ENCODE data around the gene DYSF. TPM values are rescaled to one million over a fixed set of nuclear protein-coding genes. Genes with fewer than 3 reads are reported as not detected.

The DYSF gene
- polyA plus RNA-seq, 1 of the 3 experiments (the other 2 are of a cell fraction), result 0.10 TPM

- Histone ChIP-seq H4K20me1 (ENCODE audit: insufficient read depth) (no peaks in the 10 kb centered on the region), H3K9me3 (no peaks in the 10 kb centered on the region), H3K36me3 (replicated peaks in 1 of 2; ENCODE audit: control insufficient read depth in 1 of 2, insufficient read depth in 2 of 2, low read length in 1 of 2) (no peaks in the 10 kb centered on the region), H2AFZ (ENCODE audit: low read depth) (no peak overlapping the region), H3K27me3 (ENCODE audit: insufficient read depth) (no peaks in the 10 kb centered on the region), H3K4me3 (ENCODE audit: low read depth in 2 of 2, low read length in 1 of 2) (no peak overlapping the region), H3K79me2 (ENCODE audit: insufficient read depth) (no peaks in the 10 kb centered on the region), H3F3A (replicated peaks; ENCODE audit: insufficient read depth) (no peaks in the 10 kb centered on the region), H3K4me1 (ENCODE audit: control insufficient read depth in 1 of 2, insufficient read depth in 2 of 2, low read depth in 1 of 2, low read length in 1 of 2) (no peaks in the 10 kb centered on the region), H3K4me2 (no peak overlapping the region), H3K27ac (ENCODE audit: low read depth in 2 of 2, low read length in 1 of 2) (no peak overlapping the region), H3K9ac (no peak overlapping the region), H3K9me2 (no peaks in the 10 kb centered on the region)
- 44% methylated on average over 3 of the region's 3 CpGs for WGBS (ENCODE audit: low lambda C conversion rate)
- no peak for DNase-seq
- ChIA-PET CTCF (no interaction called here), POLR2A (no interaction called here)
- TF ChIP-seq ZBTB33 (IDR thresholded peaks at IDR 0.05; ENCODE audit: borderline replicate concordance, low read depth) (no peak), TCF12 (IDR thresholded peaks at IDR 0.05) (no peak), FOSL2 (IDR thresholded peaks at IDR 0.05; ENCODE audit: borderline replicate concordance, low read depth) (no peak), CHD2 (IDR thresholded peaks at IDR 0.05; ENCODE audit: low read length, partially characterized antibody) (no peak), REST (IDR thresholded peaks at IDR 0.05; ENCODE audit: low read depth, low read length) (no peak), USF2 (IDR thresholded peaks at IDR 0.05; ENCODE audit: borderline replicate concordance, low read depth, low read length) (no peak)
Observed at GRCh38 chr2:71577209-71577608, 123.8 kb downstream of the DYSF start.

GRCh38 chr2:71578767-71579342 lies 125.5 kb downstream of the DYSF start:
- Histone ChIP-seq H3K79me2 (ENCODE audit: insufficient read depth) (no peaks in the 10 kb centered on the region), H2AFZ (ENCODE audit: low read depth) (no peak overlapping the region), H3K4me3 (ENCODE audit: low read depth in 2 of 2, low read length in 1 of 2) (no peak overlapping the region), H3K36me3 (replicated peaks in 1 of 2; ENCODE audit: control insufficient read depth in 1 of 2, insufficient read depth in 2 of 2, low read length in 1 of 2) (no peaks in the 10 kb centered on the region), H4K20me1 (ENCODE audit: insufficient read depth) (no peaks in the 10 kb centered on the region), H3K4me1 (ENCODE audit: control insufficient read depth in 1 of 2, insufficient read depth in 2 of 2, low read depth in 1 of 2, low read length in 1 of 2) (no peaks in the 10 kb centered on the region), H3K9ac (no peak overlapping the region), H3K4me2 (no peak overlapping the region), H3F3A (replicated peaks; ENCODE audit: insufficient read depth) (no peaks in the 10 kb centered on the region), H3K9me2 (no peaks in the 10 kb centered on the region), H3K27ac (ENCODE audit: low read depth in 2 of 2, low read length in 1 of 2) (no peak overlapping the region), H3K9me3 (no peaks in the 10 kb centered on the region), H3K27me3 (ENCODE audit: insufficient read depth) (no peaks in the 10 kb centered on the region)
- ChIA-PET POLR2A (no interaction called here), CTCF (interaction anchor here (0.6 kb wide), 1 partner anchor 562 kb away, joined by 3 read pairs; no protein-coding TSS in a partner anchor)
- 72% methylated on average over 20 of the region's 20 CpGs for WGBS (ENCODE audit: low lambda C conversion rate)
- TF ChIP-seq JUND (IDR thresholded peaks at IDR 0.05) (no peak), USF1 (IDR thresholded peaks at IDR 0.05; ENCODE audit: borderline replicate concordance, low read depth) (no peak), TCF12 (IDR thresholded peaks at IDR 0.05) (no peak), EZH2phosphoT487 (IDR thresholded peaks at IDR 0.05; ENCODE audit: borderline replicate concordance, low read depth) (no peak), EP300 (IDR thresholded peaks at IDR 0.05; ENCODE audit: borderline replicate concordance in 1 of 2, low read depth in 1 of 2, low read length in 1 of 2) (no peak), ZBTB33 (IDR thresholded peaks at IDR 0.05; ENCODE audit: borderline replicate concordance, low read depth) (no peak), SIN3A (IDR thresholded peaks at IDR 0.05; ENCODE audit: borderline replicate concordance, low read depth, low read length) (no peak), FOXM1 (IDR thresholded peaks at IDR 0.05; ENCODE audit: low read depth) (no peak)
- DNase-seq, result no peak
